ENCODE data around the gene DNHD1.

DNA sequence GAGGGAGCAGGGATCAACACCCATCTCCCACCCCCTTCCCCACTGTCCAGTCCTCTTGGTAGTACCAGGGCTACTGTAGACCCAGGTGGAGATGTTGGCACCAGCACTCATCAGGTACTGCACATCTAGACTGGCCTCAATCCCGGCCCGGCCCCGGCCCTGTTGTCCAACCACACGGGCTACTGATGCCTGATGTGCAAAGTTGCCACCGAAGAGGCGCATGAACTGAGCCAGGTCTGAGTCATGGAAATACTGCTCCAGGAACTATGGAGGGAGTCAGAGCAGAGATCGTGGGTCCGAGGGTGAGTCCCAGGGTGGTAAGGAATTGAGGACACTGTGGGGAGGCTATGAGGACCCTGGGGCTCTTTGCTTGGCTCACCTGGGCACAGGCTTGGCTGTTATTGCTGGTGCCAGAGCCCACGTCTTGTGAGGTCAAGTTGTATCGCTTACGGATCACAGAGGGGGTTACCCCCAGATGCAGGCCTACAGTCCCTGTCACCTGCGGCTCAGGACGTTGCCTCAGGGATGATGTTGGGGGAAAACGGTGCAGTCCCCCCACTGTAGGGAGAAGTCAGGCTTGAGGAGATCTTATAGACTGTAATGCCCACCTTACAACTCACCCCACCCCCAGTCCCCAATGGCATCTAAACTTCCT, 119.6 kb downstream of the DNHD1 start:
- TF ChIP-seq CTCF (IDR thresholded peaks at IDR 0.05; ENCODE audit: insufficient read depth, low read length, poor library complexity, severe bottlenecking) (no peak), EZH2phosphoT487 (conservative IDR thresholded peaks at IDR 0.05; ENCODE audit: low read length) (no peak)

All from SU-DHL-6 (cell line).